T-helper 1 cell treated with Interleukin-12 subunit alpha and Interleukin-12 subunit beta and Interleukin-4 antibody, amounts not matched to agents 30 μg/mL and 1 μg/mL, for 36 hours (primary cell): ENCODE results near the gene ZNF598.
"Not testable (repeated sequence)": the region's sequence is repeated elsewhere in the genome, so short reads cannot be mapped to it uniquely, and the experiment has no call there.

Experiments used
- H3K27ac Mint-ChIP-seq: one replicate; pipeline ENCODE4 v1.8.0; 2021; ENCODE audit warnings: mild to moderate bottlenecking, mixed read lengths
- H3K27me3 Mint-ChIP-seq: one replicate; pipeline ENCODE4 v1.8.0; 2021; ENCODE audit warnings: low read depth, mixed read lengths
- H3K36me3 Mint-ChIP-seq: one replicate; pipeline ENCODE4 v1.8.0; 2021; ENCODE audit warnings: low read depth, mixed read lengths
- H3K4me1 Mint-ChIP-seq: one replicate; pipeline ENCODE4 v1.8.0; 2021; ENCODE audit warnings: low read depth, mixed read lengths
- H3K4me3 Mint-ChIP-seq: one replicate; pipeline ENCODE4 v1.8.0; 2021; ENCODE audit warnings: mild to moderate bottlenecking, moderate library complexity, mixed read lengths
- H3K9me3 Mint-ChIP-seq: one replicate; pipeline ENCODE4 v1.8.0; 2021; ENCODE audit warnings: mixed read lengths

Gene ZNF598

DNA sequence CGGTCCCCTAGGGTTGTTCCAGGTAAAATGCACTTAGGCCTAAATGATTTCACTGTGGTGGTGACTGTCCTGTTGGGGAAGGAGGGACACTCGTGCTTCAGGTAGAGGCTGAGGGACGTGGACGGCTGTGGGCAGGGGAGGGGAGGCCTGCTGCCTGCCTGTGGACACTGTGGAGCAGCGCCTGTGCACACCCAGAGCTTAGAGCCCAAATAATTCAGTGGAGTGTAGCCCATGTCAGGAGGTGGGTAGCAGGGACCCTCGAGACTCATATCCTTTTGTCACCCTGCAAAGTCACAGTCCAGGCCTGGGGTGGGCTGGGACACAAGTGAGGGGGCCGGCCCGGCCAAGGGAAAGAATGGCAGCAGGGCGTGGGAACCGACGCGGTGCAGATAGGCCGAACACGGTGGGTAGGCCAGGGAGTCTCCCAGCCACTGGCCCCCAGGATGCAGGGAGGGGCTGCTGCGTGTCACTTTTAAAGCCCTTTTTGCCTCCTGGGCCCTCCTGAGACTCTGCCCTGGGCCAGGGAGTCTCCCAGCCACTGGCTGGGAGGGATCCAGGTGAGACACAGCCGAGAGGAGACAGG, 16.3 kb upstream of the ZNF598 start:
- H3K4me3 Mint-ChIP-seq = peak overlapping the region; percentile 62
- no peaks in the 10 kb centered on the region for H3K9me3 Mint-ChIP-seq
- H3K27ac Mint-ChIP-seq = no peak overlapping the region
- no peaks in the 10 kb centered on the region for H3K36me3 Mint-ChIP-seq
- peaks cover 35% of the 10 kb centered on the region for H3K27me3 Mint-ChIP-seq
- H3K4me1 Mint-ChIP-seq = peaks cover 2% of the 10 kb centered on the region

- H3K27me3 Mint-ChIP-seq = peaks cover 42% of the 10 kb centered on the region
- H3K36me3 Mint-ChIP-seq = no peaks in the 10 kb centered on the region
- H3K4me3 Mint-ChIP-seq = peak overlapping the region; percentile 64
- no peaks in the 10 kb centered on the region for H3K9me3 Mint-ChIP-seq
- no peak overlapping the region for H3K27ac Mint-ChIP-seq
- peaks cover 2% of the 10 kb centered on the region for H3K4me1 Mint-ChIP-seq
Measured at GRCh38 chr16:2025251-2025650, 15.6 kb upstream of the ZNF598 start.

GRCh38 chr16:2024032-2024420, 14.4 kb upstream of the ZNF598 start:
- Mint-ChIP-seq H3K4me1 (peaks cover 2% of the 10 kb centered on the region), H3K9me3 (no peaks in the 10 kb centered on the region), H3K36me3 (no peaks in the 10 kb centered on the region), H3K27me3 (peaks cover 44% of the 10 kb centered on the region), H3K27ac (peak overlapping the region; percentile 10), H3K4me3 (no peak overlapping the region)

DNA sequence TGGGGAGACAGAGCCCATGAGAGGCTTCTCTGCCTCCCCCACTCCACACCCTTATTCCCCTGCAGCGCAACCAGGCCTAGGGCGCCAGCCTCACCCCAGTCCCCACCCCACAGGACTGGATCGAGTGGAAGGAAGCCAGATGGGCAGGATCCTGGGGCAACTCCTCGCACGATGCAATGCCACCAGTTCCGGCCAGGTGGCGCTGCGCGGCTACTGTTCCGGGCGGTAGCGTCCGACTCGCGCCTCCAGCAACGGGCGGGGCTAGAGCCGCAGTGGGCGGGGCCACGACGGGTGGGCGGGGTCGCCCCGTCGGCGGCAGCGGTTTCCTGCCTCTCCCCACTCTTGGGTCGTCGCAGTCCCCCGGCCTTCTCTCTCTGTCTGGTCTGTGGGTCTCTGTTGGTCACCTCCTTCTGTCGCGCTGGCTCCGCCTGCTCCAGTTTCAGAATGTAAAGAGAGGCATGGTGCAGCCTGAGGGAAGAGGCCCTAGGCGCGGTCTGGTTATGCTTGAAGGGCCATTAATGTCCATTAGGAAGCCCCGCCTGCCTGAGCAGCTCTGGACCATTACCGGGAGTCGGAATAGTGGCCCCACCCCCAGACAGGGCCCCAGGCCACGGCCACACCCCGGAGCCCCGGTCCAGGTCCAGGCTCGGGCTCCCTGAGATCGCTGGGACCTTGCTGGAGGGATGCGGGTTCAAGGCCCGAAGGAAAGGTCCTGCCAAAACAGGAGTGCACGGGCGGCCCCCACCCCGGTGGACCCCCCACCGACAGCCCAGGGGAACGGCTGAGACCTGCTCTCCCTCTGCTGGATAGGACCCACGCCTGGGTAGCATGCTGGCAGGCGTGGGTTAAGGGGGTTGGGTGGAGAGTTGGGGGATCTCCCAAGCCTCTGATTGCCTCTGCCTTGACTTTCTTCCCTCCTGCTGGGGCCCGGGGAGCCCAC, 13.7 kb upstream of the ZNF598 start:
- H3K27me3 Mint-ChIP-seq = peaks cover 45% of the 10 kb centered on the region
- no peaks in the 10 kb centered on the region for H3K36me3 Mint-ChIP-seq
- no peak overlapping the region for H3K27ac Mint-ChIP-seq
- peak overlapping the region; percentile 72 for H3K4me3 Mint-ChIP-seq
- peaks cover 2% of the 10 kb centered on the region for H3K4me1 Mint-ChIP-seq
- no peaks in the 10 kb centered on the region for H3K9me3 Mint-ChIP-seq

GRCh38 chr16:2022723-2023091, 13.1 kb upstream of the ZNF598 start:
- peaks cover 2% of the 10 kb centered on the region for H3K4me1 Mint-ChIP-seq
- H3K27me3 Mint-ChIP-seq = peaks cover 43% of the 10 kb centered on the region
- no peaks in the 10 kb centered on the region for H3K36me3 Mint-ChIP-seq
- no peaks in the 10 kb centered on the region for H3K9me3 Mint-ChIP-seq
- H3K4me3 Mint-ChIP-seq = peak overlapping the region; percentile 72
- H3K27ac Mint-ChIP-seq = no peak overlapping the region

- H3K27me3 Mint-ChIP-seq = peaks cover 34% of the 10 kb centered on the region
- H3K36me3 Mint-ChIP-seq = no peaks in the 10 kb centered on the region
- H3K4me3 Mint-ChIP-seq = no peak overlapping the region
- no peaks in the 10 kb centered on the region for H3K9me3 Mint-ChIP-seq
- no peak overlapping the region for H3K27ac Mint-ChIP-seq
- H3K4me1 Mint-ChIP-seq = no peaks in the 10 kb centered on the region
Measured at GRCh38 chr16:2019921-2020831, 10.6 kb upstream of the ZNF598 start.

- no peak within 1 kb of the TSS for H3K4me3 Mint-ChIP-seq
- H3K36me3 Mint-ChIP-seq = no peaks in the 10 kb centered on the region
- no peaks in the 10 kb centered on the region for H3K9me3 Mint-ChIP-seq
- peaks cover 34% of the 10 kb centered on the region for H3K27me3 Mint-ChIP-seq
- no peaks in the 10 kb centered on the region for H3K4me1 Mint-ChIP-seq
- H3K27ac Mint-ChIP-seq = no peak within 1 kb of the TSS
Measured at GRCh38 chr16:2019518-2019920, 9.9 kb upstream of the ZNF598 start, which contains the start of gene NPW. Gene NPW, plus strand, starts transcription at chr16:2019785.

GRCh38 chr16:2016407-2016922, 6.8 kb upstream of the ZNF598 start:
- Mint-ChIP-seq H3K9me3 (no peaks in the 10 kb centered on the region), H3K4me1 (no peaks in the 10 kb centered on the region), H3K4me3 (no peak overlapping the region), H3K27ac (no peak overlapping the region), H3K36me3 (no peaks in the 10 kb centered on the region), H3K27me3 (peaks cover 23% of the 10 kb centered on the region)

GRCh38 chr16:2015947-2016208, 6.3 kb upstream of the ZNF598 start:
- Mint-ChIP-seq H3K36me3 (no peaks in the 10 kb centered on the region), H3K4me3 (no peak overlapping the region), H3K9me3 (no peaks in the 10 kb centered on the region), H3K4me1 (no peaks in the 10 kb centered on the region), H3K27me3 (peaks cover 18% of the 10 kb centered on the region), H3K27ac (no peak overlapping the region)

GRCh38 chr16:2015117-2015946, 5.7 kb upstream of the ZNF598 start:
- H3K9me3 Mint-ChIP-seq = no peaks in the 10 kb centered on the region
- H3K4me1 Mint-ChIP-seq = peaks cover under 1% of the 10 kb centered on the region
- peaks cover 12% of the 10 kb centered on the region for H3K27me3 Mint-ChIP-seq
- no peaks in the 10 kb centered on the region for H3K36me3 Mint-ChIP-seq
- no peak overlapping the region for H3K27ac Mint-ChIP-seq
- no peak overlapping the region for H3K4me3 Mint-ChIP-seq

DNA sequence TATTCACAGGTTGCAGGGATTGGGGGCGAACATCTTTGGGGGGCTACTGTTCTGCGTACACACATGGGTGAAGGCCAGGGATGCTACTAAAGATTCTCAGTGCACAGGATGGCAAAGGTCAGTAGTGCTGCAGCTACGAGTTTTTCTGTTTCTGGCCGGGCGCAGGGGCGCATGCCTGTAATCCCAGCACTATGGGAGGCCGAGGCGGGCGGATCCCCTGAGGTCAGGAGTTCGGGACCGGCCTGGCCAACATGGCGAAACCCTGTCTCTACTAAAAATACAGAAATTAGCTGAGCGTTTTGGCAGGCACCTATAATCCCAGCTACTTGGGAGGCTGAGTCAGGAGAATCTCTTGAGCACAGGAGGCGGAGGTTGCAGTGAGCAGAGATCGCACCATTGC, 3.9 kb upstream of the ZNF598 start:
- H3K27me3 Mint-ChIP-seq = peaks cover 5% of the 10 kb centered on the region
- H3K4me3 Mint-ChIP-seq = no peak overlapping the region
- no peaks in the 10 kb centered on the region for H3K9me3 Mint-ChIP-seq
- H3K4me1 Mint-ChIP-seq = peaks cover 8% of the 10 kb centered on the region
- no peak overlapping the region for H3K27ac Mint-ChIP-seq
- peaks cover 5% of the 10 kb centered on the region for H3K36me3 Mint-ChIP-seq

DNA sequence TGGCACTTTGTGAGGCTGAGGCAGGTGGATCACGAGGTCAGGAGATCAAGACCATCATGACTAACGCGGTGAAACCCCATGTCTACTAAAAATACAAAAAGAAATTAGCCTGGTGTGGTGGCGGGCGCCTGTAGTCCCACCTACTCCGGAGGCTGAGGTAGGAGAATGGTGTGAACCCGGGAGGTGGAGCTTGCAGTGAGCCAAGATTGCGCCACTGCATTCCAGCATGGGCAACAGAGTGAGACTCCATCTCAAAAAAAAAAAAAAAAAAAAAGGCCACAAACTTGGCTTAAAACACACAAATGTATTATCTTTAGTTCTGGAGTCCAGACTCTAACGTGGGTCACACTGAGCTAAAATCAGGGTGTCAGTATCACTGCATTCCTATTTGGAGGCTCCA, 2.1 kb upstream of the ZNF598 start:
- H3K4me3 Mint-ChIP-seq, H3K9me3 Mint-ChIP-seq, H3K27me3 Mint-ChIP-seq, H3K27ac Mint-ChIP-seq: not testable (repeated sequence)
- H3K4me1 Mint-ChIP-seq = peaks cover 22% of the 10 kb centered on the region
- H3K36me3 Mint-ChIP-seq = peaks cover 11% of the 10 kb centered on the region

DNA sequence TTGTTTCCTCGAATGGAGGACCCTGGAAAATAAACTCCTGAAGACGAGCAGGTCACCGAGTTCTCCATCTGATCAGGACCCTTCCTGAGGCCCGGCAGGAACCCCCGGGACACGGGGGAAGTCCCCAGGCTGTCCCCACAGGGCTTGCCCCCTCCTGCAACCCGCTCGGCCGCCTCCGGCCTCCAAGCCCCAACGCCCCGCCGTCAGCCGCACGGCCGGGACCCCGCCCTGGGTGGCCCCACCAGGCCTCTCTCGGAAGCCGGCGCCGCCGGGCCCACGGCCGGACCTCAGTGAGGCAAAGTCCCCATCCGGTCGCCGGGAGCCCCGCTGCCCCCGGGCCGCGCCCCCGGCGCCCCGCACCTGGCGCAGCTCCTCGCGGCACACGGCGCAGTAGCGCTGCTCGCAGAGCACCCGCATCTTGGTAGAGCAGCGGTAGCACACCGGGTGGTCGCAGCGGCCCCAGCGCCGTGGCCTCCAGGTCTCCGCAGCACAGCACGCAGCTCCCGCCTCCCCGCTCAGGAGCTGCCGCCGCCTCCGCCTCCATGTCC, 383 bp downstream of the ZNF598 start:
- peak overlapping the region; percentile 84 for H3K4me3 Mint-ChIP-seq
- H3K36me3 Mint-ChIP-seq = peaks cover 11% of the 10 kb centered on the region
- H3K27ac Mint-ChIP-seq = peak overlapping the region; percentile 83
- no peaks in the 10 kb centered on the region for H3K27me3 Mint-ChIP-seq
- peaks cover 26% of the 10 kb centered on the region for H3K4me1 Mint-ChIP-seq
- H3K9me3 Mint-ChIP-seq = no peaks in the 10 kb centered on the region
